GM18951 (cell line): Measurements from ENCODE around the gene GTF2H1.
"Not testable (repeated sequence)": the region's sequence is repeated elsewhere in the genome, so short reads cannot be mapped to it uniquely, and the experiment has no call there.

Source experiments
- POLR2A ChIP-seq: IDR thresholded peaks from 4 replicates; pipeline ENCODE4 v1.6.1; 2011; ENCODE audit warnings: mild to moderate bottlenecking; ENCODE audit not compliant: insufficient read length, insufficient read depth; ENCODE audit errors: extremely low read depth
- in situ Hi-C: fragments of 300-500 bp; cut with MboI; formaldehyde crosslinking; loops from one replicate; pipeline ENCODE4 v1.12.0; 2022; ENCODE audit warnings: low sequenced_read_pairs, mixed read lengths, inconsistent platforms; ENCODE audit not compliant: unreplicated experiment

The GTF2H1 gene

GRCh38 chr11:18397921-18398320, 75.6 kb downstream of the GTF2H1 start:
- in situ Hi-C loops: no loop called here
- TF ChIP-seq POLR2A: no peak

DNA sequence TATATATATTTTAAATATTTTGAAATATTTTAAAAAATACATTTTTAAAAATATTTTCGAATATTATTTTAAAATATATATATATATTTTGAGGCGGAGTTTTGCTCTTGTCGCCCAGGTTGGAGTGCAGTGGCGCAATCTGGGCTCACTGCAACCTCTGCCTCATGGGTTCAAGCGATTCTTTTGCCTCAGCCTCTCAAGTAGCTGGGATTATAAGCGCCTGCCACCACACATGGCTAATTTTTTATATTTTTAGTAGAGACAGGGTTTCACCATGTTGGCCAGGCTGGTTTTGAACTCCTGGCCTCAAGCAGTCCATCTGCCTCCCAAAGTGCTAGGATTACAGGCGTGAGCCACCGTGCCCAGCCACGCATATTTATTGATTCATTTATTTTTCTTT, 78.7 kb downstream of the GTF2H1 start:
- in situ Hi-C loops: not testable (repeated sequence)

DNA sequence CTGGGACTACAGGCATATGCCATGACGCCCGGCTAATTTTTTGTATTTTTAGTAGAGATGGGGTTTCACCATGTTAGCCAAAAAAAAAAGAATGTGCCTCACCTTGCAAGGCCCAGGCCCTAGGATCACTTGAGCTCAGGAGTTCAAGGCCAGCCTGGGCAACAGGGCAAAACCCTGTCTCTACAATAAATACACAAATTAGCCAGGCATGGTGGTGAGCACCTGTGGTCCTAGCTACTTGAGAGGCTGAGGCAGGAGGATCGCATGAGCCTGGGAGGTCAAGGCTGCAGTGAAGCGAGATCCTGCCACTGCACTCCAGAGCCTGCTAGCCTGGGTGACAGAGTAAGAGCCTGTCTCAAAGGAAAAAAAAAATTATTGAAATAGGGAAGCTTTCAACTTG, 81.7 kb downstream of the GTF2H1 start:
- in situ Hi-C loops: no loop called here
- no peak for TF ChIP-seq POLR2A

DNA sequence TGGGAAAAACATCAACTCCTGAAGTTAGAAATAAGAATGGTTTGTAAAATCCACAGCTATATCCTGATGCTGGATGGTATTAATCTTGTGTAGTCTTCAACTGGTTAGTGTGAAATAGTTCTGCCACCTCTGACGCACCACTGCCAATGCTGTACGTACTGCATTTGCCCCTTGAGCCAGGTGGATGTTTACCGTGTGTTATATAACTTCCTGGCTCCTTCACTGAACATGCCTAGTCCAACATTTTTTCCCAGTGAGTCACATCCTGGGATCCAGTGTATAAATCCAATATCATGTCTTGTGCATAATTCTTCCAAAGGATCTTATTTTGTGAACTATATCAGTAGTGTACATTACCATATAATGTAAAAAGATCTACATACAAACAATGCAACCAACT, 85.0 kb downstream of the GTF2H1 start:
- in situ Hi-C loops: not testable (repeated sequence)

DNA sequence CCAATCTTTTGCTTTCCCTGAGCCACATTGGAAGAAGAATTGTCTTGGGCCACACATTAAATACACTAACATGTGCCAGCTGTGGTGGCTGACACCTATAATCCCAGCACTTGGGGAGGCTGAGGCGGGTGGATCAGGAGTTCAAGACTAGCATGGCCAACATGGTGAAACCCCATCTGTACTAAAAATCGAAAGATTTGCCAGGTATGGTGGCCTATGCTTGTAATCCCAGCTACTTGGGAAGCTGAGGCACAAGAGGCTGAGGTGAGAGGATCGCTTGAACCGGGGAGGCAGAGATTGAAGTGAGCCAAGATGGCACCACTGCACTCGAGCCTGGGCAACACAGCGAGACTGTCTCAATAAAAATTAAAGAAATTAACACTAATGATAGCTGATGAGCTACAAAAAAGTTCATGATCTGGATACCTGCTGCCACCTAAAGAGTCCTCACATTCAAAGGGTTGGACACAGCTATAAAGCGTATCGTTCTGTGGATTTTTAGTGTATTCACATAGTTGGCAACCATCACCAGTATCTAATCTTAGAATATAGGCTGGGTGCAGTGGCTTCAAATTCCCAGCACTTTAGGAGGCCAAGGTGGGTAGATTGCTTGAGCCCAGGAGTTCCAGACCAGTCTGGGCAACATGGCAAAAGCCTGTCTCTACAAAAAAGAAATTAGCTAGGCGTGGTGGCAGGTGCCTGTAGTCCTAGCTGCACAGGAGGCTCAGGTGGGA, 86.4 kb downstream of the GTF2H1 start:
- in situ Hi-C loops: no loop called here
- no peak for TF ChIP-seq POLR2A

GRCh38 chr11:18416459-18416858, 94.1 kb downstream of the GTF2H1 start:
- TF ChIP-seq POLR2A: no peak
- in situ Hi-C loops: no loop called here
